GM12878 (cell line): ENCODE results near the gene PI4KB. TPM values are rescaled to one million over a fixed set of nuclear protein-coding genes. Genes with fewer than 3 reads are reported as not detected.
A peak's percentile ranks its signal among the peaks of the same experiment; 100 is the strongest.

Experiments
- CEBPZ ChIP-seq: fragments of 150-350 bp; IDR thresholded peaks from 2 replicates; pipeline ENCODE4 v1.6.1; 2016; ENCODE audit warnings: low read depth, low read length
- NFYB ChIP-seq: IDR thresholded peaks from 2 replicates; pipeline ENCODE4 v1.6.1; 2011; ENCODE audit warnings: low read depth, mild to moderate bottlenecking, low read length, improper control_type of control experiment, moderate library complexity; ENCODE audit not compliant: insufficient read depth
- NR2F1 ChIP-seq: fragments of 450-650 bp; conservative IDR thresholded peaks from 2 replicates; pipeline ENCODE4 v1.6.1; 2017; ENCODE audit warnings: mild to moderate bottlenecking
- RB1 ChIP-seq: fragments of 450-650 bp; formaldehyde crosslinking; IDR thresholded peaks from 2 replicates; pipeline ENCODE4 v1.6.1; 2017; ENCODE audit warnings: mild to moderate bottlenecking, borderline replicate concordance
- ZNF274 ChIP-seq: IDR thresholded peaks from one replicate; pipeline ENCODE4 v1.8.0; 2011; ENCODE audit not compliant: insufficient read length, insufficient read depth
- ZNF622 ChIP-seq: fragments of 450-650 bp; IDR thresholded peaks from 2 replicates; pipeline ENCODE4 v1.6.1; 2017; ENCODE audit warnings: mild to moderate bottlenecking, inconsistent platforms
- polyA plus RNA-seq, 11 experiments: library from polyadenylated mRNA; depleted of rRNA in 4 of 11; unstranded in 6 of 11; stranded (reverse) in 5 of 11; fragments of >200 nt; fragmentation: Nextera tagmentation in 4 of 11; fragmentation: Illumina TruSeq in 1 of 11; extraction: Ambion mirVana in 4 of 11; extraction: Trizol in 1 of 11; gene quantifications; 1 replicate in 1 of 11; 2 replicates in 10 of 11; pipeline versions ENCODE4 v1.2.1 to v1.2.3, GENCODE V29; 2011 to 2016; ENCODE audit warnings: inconsistent platforms in 2 of 11, missing spikeins in 2 of 11, low read depth in 1 of 11
- total RNA-seq, 4 experiments: library from RNA; depleted of rRNA in 3 of 4; stranded (reverse); fragments of >200 nt in 3 of 4; fragmentation: Illumina TruSeq in 1 of 4; extraction: Trizol in 1 of 4; gene quantifications; 2 replicates each; pipeline versions ENCODE4 v1.2.1 to v1.2.3, GENCODE V29; 2013 to 2021
- TF ChIP-seq, protein P1 (sequence below): fragments of 450-650 bp; IDR thresholded peaks from 2 replicates; pipeline ENCODE4 v1.6.1; 2017; ENCODE audit warnings: mild to moderate bottlenecking, moderate library complexity
- TF ChIP-seq, protein P2 (sequence below): fragments of 450-650 bp; IDR thresholded peaks from 2 replicates; pipeline ENCODE4 v1.6.1; 2018; ENCODE audit warnings: mild to moderate bottlenecking, low read depth, moderate library complexity; ENCODE audit not compliant: partially characterized antibody
- TF ChIP-seq, protein P3 (sequence below): IDR thresholded peaks from 2 replicates; pipeline ENCODE4 v1.6.1; 2012; ENCODE audit warnings: low read depth, low read length, improper control_type of control experiment
- TF ChIP-seq, protein P4 (sequence below): fragments of 450-650 bp; IDR thresholded peaks from 2 replicates; pipeline ENCODE4 v1.6.1; 2016; ENCODE audit warnings: mild to moderate bottlenecking
- TF ChIP-seq, protein P5 (sequence below): IDR thresholded peaks from 2 replicates; pipeline ENCODE4 v1.6.1; 2011; ENCODE audit warnings: borderline replicate concordance, low read depth, mild to moderate bottlenecking, moderate library complexity, mixed read lengths, low read length; ENCODE audit not compliant: insufficient read depth; ENCODE audit errors: extremely low read length

PI4KB gene
- total and polyA plus RNA-seq, 10 of the 15 experiments (the other 5 are each of a cell fraction or from before 2014, with no cell fraction given), result 3.3 to 88.3 (median 51.7) TPM

DNA sequence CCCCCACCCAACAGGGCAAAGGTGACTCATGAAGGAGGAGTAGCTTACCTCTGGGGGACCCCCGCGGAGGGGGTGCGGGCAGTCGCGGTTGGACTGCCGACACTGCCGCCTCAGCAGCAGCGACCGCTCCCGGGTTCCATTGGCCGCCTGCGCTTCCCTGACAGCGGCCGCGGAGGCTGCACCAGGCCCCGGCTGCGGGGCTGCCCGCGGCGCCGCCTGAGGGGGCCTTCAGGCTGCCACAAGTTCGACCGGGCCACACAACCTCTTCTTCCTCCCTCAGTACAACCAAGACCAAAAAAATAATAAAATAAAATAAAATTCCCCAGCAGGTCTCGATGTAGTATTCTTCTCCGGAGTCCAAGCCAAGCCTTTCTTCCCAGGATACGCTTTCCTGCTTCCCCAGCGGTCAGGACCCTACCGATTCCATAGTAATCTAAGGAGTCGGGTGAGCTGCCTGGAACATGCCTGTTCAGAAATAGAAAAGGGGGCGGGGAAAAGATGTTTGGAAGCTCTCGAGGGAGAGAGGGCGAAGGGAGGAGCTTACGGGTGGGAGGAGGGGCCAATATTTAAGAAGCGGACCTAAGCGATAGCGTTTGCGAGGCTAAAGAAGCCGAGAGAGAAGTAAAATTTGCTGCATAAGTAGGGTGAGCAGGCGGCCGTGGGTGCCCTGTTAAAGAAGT is at the start of gene PI4KB (continued):
- TF ChIP-seq, protein P1, sequence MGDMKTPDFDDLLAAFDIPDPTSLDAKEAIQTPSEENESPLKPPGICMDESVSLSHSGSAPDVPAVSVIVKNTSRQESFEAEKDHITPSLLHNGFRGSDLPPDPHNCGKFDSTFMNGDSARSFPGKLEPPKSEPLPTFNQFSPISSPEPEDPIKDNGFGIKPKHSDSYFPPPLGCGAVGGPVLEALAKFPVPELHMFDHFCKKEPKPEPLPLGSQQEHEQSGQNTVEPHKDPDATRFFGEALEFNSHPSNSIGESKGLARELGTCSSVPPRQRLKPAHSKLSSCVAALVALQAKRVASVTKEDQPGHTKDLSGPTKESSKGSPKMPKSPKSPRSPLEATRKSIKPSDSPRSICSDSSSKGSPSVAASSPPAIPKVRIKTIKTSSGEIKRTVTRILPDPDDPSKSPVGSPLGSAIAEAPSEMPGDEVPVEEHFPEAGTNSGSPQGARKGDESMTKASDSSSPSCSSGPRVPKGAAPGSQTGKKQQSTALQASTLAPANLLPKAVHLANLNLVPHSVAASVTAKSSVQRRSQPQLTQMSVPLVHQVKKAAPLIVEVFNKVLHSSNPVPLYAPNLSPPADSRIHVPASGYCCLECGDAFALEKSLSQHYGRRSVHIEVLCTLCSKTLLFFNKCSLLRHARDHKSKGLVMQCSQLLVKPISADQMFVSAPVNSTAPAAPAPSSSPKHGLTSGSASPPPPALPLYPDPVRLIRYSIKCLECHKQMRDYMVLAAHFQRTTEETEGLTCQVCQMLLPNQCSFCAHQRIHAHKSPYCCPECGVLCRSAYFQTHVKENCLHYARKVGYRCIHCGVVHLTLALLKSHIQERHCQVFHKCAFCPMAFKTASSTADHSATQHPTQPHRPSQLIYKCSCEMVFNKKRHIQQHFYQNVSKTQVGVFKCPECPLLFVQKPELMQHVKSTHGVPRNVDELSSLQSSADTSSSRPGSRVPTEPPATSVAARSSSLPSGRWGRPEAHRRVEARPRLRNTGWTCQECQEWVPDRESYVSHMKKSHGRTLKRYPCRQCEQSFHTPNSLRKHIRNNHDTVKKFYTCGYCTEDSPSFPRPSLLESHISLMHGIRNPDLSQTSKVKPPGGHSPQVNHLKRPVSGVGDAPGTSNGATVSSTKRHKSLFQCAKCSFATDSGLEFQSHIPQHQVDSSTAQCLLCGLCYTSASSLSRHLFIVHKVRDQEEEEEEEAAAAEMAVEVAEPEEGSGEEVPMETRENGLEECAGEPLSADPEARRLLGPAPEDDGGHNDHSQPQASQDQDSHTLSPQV, result 0 out of 2 replicates have a peak, but pooled peaks have one; percentile 53
- TF ChIP-seq, protein P2, sequence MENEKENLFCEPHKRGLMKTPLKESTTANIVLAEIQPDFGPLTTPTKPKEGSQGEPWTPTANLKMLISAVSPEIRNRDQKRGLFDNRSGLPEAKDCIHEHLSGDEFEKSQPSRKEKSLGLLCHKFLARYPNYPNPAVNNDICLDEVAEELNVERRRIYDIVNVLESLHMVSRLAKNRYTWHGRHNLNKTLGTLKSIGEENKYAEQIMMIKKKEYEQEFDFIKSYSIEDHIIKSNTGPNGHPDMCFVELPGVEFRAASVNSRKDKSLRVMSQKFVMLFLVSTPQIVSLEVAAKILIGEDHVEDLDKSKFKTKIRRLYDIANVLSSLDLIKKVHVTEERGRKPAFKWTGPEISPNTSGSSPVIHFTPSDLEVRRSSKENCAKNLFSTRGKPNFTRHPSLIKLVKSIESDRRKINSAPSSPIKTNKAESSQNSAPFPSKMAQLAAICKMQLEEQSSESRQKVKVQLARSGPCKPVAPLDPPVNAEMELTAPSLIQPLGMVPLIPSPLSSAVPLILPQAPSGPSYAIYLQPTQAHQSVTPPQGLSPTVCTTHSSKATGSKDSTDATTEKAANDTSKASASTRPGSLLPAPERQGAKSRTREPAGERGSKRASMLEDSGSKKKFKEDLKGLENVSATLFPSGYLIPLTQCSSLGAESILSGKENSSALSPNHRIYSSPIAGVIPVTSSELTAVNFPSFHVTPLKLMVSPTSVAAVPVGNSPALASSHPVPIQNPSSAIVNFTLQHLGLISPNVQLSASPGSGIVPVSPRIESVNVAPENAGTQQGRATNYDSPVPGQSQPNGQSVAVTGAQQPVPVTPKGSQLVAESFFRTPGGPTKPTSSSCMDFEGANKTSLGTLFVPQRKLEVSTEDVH, result no peak
- no peak for TF ChIP-seq ZNF622
- no peak for TF ChIP-seq CEBPZ
- TF ChIP-seq ZNF274, result no peak
- TF ChIP-seq NR2F1, result peak; percentile 56; the same call in 1 of the 2 replicates
- TF ChIP-seq NFYB, result no peak
- TF ChIP-seq, protein P3, sequence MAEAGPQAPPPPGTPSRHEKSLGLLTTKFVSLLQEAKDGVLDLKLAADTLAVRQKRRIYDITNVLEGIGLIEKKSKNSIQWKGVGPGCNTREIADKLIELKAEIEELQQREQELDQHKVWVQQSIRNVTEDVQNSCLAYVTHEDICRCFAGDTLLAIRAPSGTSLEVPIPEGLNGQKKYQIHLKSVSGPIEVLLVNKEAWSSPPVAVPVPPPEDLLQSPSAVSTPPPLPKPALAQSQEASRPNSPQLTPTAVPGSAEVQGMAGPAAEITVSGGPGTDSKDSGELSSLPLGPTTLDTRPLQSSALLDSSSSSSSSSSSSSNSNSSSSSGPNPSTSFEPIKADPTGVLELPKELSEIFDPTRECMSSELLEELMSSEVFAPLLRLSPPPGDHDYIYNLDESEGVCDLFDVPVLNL, result no peak
- peak; percentile 26; the same call in 1 of the 2 replicates for TF ChIP-seq RB1
- TF ChIP-seq, protein P4, sequence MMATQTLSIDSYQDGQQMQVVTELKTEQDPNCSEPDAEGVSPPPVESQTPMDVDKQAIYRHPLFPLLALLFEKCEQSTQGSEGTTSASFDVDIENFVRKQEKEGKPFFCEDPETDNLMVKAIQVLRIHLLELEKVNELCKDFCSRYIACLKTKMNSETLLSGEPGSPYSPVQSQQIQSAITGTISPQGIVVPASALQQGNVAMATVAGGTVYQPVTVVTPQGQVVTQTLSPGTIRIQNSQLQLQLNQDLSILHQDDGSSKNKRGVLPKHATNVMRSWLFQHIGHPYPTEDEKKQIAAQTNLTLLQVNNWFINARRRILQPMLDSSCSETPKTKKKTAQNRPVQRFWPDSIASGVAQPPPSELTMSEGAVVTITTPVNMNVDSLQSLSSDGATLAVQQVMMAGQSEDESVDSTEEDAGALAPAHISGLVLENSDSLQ, result no peak
- TF ChIP-seq, protein P5, sequence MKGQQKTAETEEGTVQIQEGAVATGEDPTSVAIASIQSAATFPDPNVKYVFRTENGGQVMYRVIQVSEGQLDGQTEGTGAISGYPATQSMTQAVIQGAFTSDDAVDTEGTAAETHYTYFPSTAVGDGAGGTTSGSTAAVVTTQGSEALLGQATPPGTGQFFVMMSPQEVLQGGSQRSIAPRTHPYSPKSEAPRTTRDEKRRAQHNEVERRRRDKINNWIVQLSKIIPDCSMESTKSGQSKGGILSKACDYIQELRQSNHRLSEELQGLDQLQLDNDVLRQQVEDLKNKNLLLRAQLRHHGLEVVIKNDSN, result no peak
